Fibroblast of mammary gland (primary cell): ENCODE results near the gene INSIG1.

Experiments used
- DNase-seq: peaks from one replicate; pipeline ENCODE4 v3.0.0-alpha.2; 2010; ENCODE audit warnings: low read depth
- H3K4me3 ChIP-seq: 2 replicates; pipeline ENCODE4 v1.5.1; 2011; ENCODE audit warnings: low read depth, mild to moderate bottlenecking, low read length, moderate library complexity; ENCODE audit not compliant: control insufficient read depth
- CTCF ChIP-seq: conservative IDR thresholded peaks from 2 replicates; pipeline ENCODE4 v1.5.1; 2011; ENCODE audit warnings: low read depth, low read length, inconsistent platforms; ENCODE audit not compliant: control insufficient read depth, insufficient read depth

The INSIG1 gene

GRCh38 chr7:155340071-155340531 lies 42.4 kb downstream of the INSIG1 start:
- no peak overlapping the region for H3K4me3 ChIP-seq
- no peak for TF ChIP-seq CTCF
- no peak for DNase-seq

- no peak for DNase-seq
These were observed 43.0 kb downstream of the INSIG1 start for GRCh38 chr7:155340721-155341120.

DNA sequence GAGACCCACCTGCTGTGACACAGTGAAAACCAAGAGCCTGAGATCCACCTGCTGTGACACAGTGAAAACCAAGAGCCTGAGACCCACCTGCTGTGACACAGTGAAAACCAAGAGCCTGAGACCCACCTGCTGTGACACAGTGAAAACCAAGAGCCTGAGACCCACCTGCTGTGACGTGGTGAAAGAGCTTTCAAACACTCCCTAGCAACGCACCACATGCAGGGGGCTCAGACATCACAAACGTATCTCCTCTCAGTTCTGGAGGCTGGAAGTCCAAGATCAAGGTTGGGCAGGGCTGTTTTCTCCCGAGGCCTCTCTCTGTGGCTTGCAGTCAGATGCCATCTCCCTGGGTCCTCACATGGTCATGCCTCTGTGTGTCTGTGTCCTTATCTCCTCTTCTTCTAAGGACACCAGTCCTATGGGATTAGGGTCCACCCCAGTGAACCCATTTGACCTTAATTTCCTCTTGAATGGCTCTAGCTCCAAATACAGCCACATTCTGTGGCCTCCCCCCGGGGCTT lies 43.8 kb downstream of the INSIG1 start:
- TF ChIP-seq CTCF: no peak
- no peak for DNase-seq
- H3K4me3 ChIP-seq: no peak overlapping the region

More at GRCh38 chr7:155340721-155341120, 43.0 kb downstream of the INSIG1 start:
- H3K4me3 ChIP-seq: no peak overlapping the region
- no peak for TF ChIP-seq CTCF

DNA sequence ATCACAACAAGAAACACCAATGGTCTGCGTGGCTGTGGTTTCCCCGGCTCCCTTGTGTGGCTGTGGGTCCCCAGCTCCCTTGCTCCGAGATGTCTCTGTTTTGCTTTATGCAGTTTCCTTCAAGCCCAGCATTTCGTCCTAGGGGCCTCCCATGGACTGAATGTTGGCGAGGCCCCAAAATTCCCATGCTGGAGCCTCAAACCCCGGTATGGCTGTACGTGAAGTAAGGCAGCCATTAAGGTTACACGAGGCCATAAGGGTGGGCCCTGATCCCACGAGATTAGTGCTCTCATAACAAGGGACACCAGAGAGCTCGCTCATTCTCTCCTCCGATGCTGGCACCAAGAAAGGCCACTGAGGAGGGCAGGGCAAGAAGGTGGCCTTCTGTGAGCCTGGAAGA lies 44.6 kb downstream of the INSIG1 start:
- TF ChIP-seq CTCF: no peak
- no peak overlapping the region for H3K4me3 ChIP-seq
- DNase-seq: no peak

- no peak for TF ChIP-seq CTCF
- DNase-seq: no peak
- no peak overlapping the region for H3K4me3 ChIP-seq
These were observed 45.5 kb downstream of the INSIG1 start for GRCh38 chr7:155343150-155343549.

DNA sequence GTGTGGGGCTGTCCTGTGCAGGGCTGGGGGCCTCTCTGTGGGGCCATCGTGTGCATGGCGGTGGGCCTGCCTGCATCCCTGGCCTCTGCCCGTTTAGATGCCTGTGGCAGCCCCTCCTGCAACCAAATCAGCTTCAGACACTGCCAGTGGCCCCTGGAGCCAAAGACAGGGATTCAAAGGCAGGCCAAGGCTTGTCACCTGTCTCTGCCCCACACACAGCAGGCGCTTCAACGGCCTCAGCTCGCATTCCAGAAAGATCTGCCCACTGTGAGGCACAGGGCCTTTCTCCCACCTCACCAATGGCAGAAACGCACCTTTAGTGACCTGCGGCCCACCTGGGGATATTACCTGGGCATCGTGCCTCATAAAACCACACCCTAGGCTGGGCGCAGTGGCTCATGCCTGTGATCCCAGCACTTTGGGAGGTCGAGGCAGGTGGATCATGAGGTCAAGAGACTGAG lies 46.0 kb downstream of the INSIG1 start:
- TF ChIP-seq CTCF: no peak
- no peak overlapping the region for H3K4me3 ChIP-seq
- DNase-seq: no peak

DNA sequence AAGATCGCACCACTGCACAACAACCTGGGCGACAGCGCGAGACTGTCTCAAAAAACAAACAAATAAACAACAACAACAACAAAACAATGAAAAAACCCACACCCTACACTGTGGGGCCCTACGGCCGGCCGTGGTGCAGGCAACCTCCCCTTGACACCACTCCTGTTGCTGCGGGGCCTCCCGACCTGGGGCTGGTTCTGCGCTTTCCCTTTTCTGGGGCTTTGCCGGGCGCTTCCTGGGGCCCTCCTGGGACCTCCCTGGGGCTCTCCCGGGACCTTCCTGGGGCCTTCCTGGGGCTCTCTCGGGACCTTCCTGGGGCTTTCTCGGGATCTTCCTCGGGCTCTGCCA lies 46.6 kb downstream of the INSIG1 start:
- TF ChIP-seq CTCF: no peak
- no peak overlapping the region for H3K4me3 ChIP-seq
- DNase-seq: no peak
